K562 (cell line): ENCODE data around the gene ACO2. TPM values are rescaled to one million over a fixed set of nuclear protein-coding genes. Genes with fewer than 3 reads are reported as not detected.
A peak's percentile ranks its signal among the peaks of the same experiment; 100 is the strongest.

Source experiments
- ATAC-seq: fragments of 200-7000 bp; cut with Tn5 transposase; 3 replicates; pipeline ENCODE4 v1.9.1; 2020; ENCODE audit warnings: moderate library complexity
- BruUV-seq: library from RNA; stranded (reverse); fragments of 400-500 nt; replicated peaks from 2 replicates; lab custom pipeline; 2021; lab: Mats Ljungman, UMichigan
- CTCF ChIA-PET: fragments of 300-600 bp; formaldehyde crosslinking; extraction: SDS; loops from one replicate; lab custom pipeline; 2021; ENCODE audit warnings: low intra/inter-chr PET ratio; lab: Yijun Ruan, JAX
- POLR2A ChIA-PET: fragments of 300-600, 350-650 bp; sonication (Branson Sonifier 250); formaldehyde crosslinking; extraction: SDS; loops from one replicate; lab custom pipeline; 2021; ENCODE audit warnings: antibody characterized with exemption, inconsistent platforms; lab: Yijun Ruan, JAX
- DNase-seq, 4 experiments: peaks; one replicate each; pipeline versions ENCODE4 v3.0.0 to v3.0.0-alpha.2; 2011 to 2018; ENCODE audit warnings: low spot score in 3 of 4, mixed read lengths in 3 of 4; ENCODE audit errors: extremely low read depth in 1 of 4
- FAIRE-seq: peaks from 2 replicates; lab custom pipeline; 2011; peaks lifted over from hg19 to GRCh38; lab: Jason Lieb, UNC
- H2AFZ ChIP-seq: 2 replicates; pipeline ENCODE4 v1.6.0; 2011; ENCODE audit warnings: low read depth, low read length, control low read depth, inconsistent platforms
- H3K27ac ChIP-seq: fragments of 200-600 bp; 3 replicates; pipeline ENCODE4 v1.8.0; 2011; ENCODE audit warnings: low read depth, mild to moderate bottlenecking, control low read depth, inconsistent platforms, low read length, moderate library complexity, mixed read lengths; ENCODE audit errors: extremely low read depth
- H3K27me3 ChIP-seq, 2 experiments: fragments of 300-600 bp in 1 of 2; 2 replicates in 1 of 2; 3 replicates in 1 of 2; pipeline versions ENCODE4 v1.6.0 to v1.8.0; 2011; ENCODE audit warnings: inconsistent platforms in 2 of 2, low read length in 2 of 2, mild to moderate bottlenecking in 1 of 2, mixed read lengths in 1 of 2, moderate library complexity in 1 of 2; ENCODE audit not compliant: control insufficient read depth in 2 of 2, insufficient read depth in 2 of 2
- H3K36me3 ChIP-seq: fragments of 300-600 bp; 3 replicates; pipeline ENCODE4 v1.8.0; 2011; ENCODE audit warnings: mild to moderate bottlenecking, low read length, inconsistent platforms; ENCODE audit not compliant: control insufficient read depth, insufficient read depth
- H3K4me1 ChIP-seq, 2 experiments: fragments of 200-600 bp in 1 of 2; replicated peaks in 1 of 2; 2 replicates in 1 of 2; 3 replicates in 1 of 2; pipeline versions ENCODE4 v1.5.1 to v1.8.0; 2011; ENCODE audit warnings: inconsistent platforms in 2 of 2, low read length in 2 of 2, mild to moderate bottlenecking in 1 of 2, mixed read lengths in 1 of 2, moderate library complexity in 1 of 2; ENCODE audit not compliant: control insufficient read depth in 2 of 2, insufficient read depth in 2 of 2
- H3K4me2 ChIP-seq: 2 replicates; pipeline ENCODE4 v1.6.1; 2011; ENCODE audit warnings: low read length, control low read depth, inconsistent platforms, mixed read lengths; ENCODE audit not compliant: insufficient read depth
- H3K4me3 ChIP-seq: fragments of 200-600 bp; sonication (generic), shearing (Covaris generic); 2 replicates; pipeline ENCODE4 v1.5.1; 2016; ENCODE audit warnings: control low read depth, inconsistent platforms
- H3K79me2 ChIP-seq: fragments of 200-600 bp; 3 replicates; pipeline ENCODE4 v1.8.0; 2011; ENCODE audit warnings: low read length, inconsistent platforms; ENCODE audit not compliant: control insufficient read depth, insufficient read depth
- H3K9ac ChIP-seq, 2 experiments: 2 replicates each; pipeline versions ENCODE4 v1.6.0 to v1.6.1; 2011; ENCODE audit warnings: low read depth in 2 of 2, low read length in 2 of 2, control low read depth in 1 of 2, inconsistent platforms in 1 of 2, mild to moderate bottlenecking in 1 of 2, mixed read lengths in 1 of 2; ENCODE audit not compliant: insufficient read depth in 1 of 2
- H3K9me1 ChIP-seq: one replicate; pipeline ENCODE4 v1.6.0; 2011; ENCODE audit warnings: inconsistent platforms, mild to moderate bottlenecking, low read length, moderate library complexity; ENCODE audit not compliant: control insufficient read depth, insufficient read depth
- H3K9me3 ChIP-seq: replicated peaks from 2 replicates; pipeline ENCODE4 v1.5.1; 2011; ENCODE audit warnings: low read depth, low read length, inconsistent platforms; ENCODE audit not compliant: control insufficient read depth, insufficient read depth
- H4K20me1 ChIP-seq: replicated peaks from 2 replicates; pipeline ENCODE4 v1.6.1; 2011; ENCODE audit warnings: low read length, inconsistent platforms, mixed read lengths; ENCODE audit not compliant: control insufficient read depth, insufficient read depth
- GATA2 ChIP-seq: sonication (generic); formaldehyde crosslinking; IDR thresholded peaks from 2 replicates; pipeline ENCODE4 v1.4.0; 2020; ENCODE audit warnings: mild to moderate bottlenecking, missing genetic modification reagents
- HNRNPUL1 ChIP-seq: fragments of 200-400 bp; formaldehyde crosslinking; IDR thresholded peaks from 2 replicates; pipeline ENCODE4 v1.6.1; 2017; ENCODE audit warnings: low read length
- MCM5 ChIP-seq: fragments of 450-650 bp; IDR thresholded peaks from 2 replicates; pipeline ENCODE4 v1.6.1; 2016; ENCODE audit warnings: low read depth
- NELFE ChIP-seq: IDR thresholded peaks from 2 replicates; pipeline ENCODE4 v1.6.1; 2011; ENCODE audit warnings: mild to moderate bottlenecking; ENCODE audit not compliant: insufficient read depth, insufficient read length
- NR3C1 ChIP-seq: sonication (generic); formaldehyde crosslinking; IDR thresholded peaks from 2 replicates; pipeline ENCODE4 v1.8.1; 2022; ENCODE audit warnings: missing genetic modification reagents
- SFPQ ChIP-seq: fragments of 200-400 bp; formaldehyde crosslinking; IDR thresholded peaks from 2 replicates; pipeline ENCODE4 v1.6.1; 2017; ENCODE audit warnings: mild to moderate bottlenecking, low read depth, low read length, moderate library complexity
- ZNF436 ChIP-seq: fragments of 250-450, 450-650 bp; sonication (Bioruptor Pico); formaldehyde crosslinking; IDR thresholded peaks from 2 replicates; pipeline ENCODE4 v1.7.0; 2020; ENCODE audit warnings: mild to moderate bottlenecking
- WGBS: fragments of 100-300 bp; shearing (Covaris generic); methylation state at CpG from one replicate; pipeline ENCODE4 v1.1.6; 2016; ENCODE audit warnings: low coverage, mixed read lengths; ENCODE audit not compliant: insufficient coverage; ENCODE audit errors: missing lambda C conversion rate; 5-methylcytosine and 5-hydroxymethylcytosine counted together
- in situ Hi-C: fragments of 300-500 bp; cut with MboI; formaldehyde crosslinking; loops from 4 replicates; pipeline ENCODE4 v1.15.0; 2018; ENCODE audit warnings: inconsistent platforms, mixed read lengths
- intact Hi-C: fragments of 100-400 bp; cut with micrococcal nuclease; formaldehyde crosslinking; loops from 2 replicates; pipeline ENCODE4 v1.14.2; 2022
- polyA plus RNA-seq, 8 experiments: library from polyadenylated mRNA; depleted of rRNA in 4 of 8; stranded (reverse) in 5 of 8; unstranded in 3 of 8; fragments of >200 nt; fragmentation: Nextera tagmentation in 2 of 8; fragmentation: Illumina TruSeq in 1 of 8; extraction: Ambion mirVana in 2 of 8; extraction: Trizol in 1 of 8; gene quantifications; 2 replicates each; pipeline versions ENCODE4 v1.2.1 to v1.2.3, GENCODE V29; 2011 to 2014; ENCODE audit warnings: inconsistent platforms in 1 of 8, missing spikeins in 1 of 8
- total RNA-seq, 7 experiments: library from RNA; depleted of rRNA in 6 of 7; stranded (reverse); fragments of >200 nt in 6 of 7; fragmentation: Illumina TruSeq in 2 of 7; extraction: Trizol in 2 of 7; gene quantifications; 2 replicates each; pipeline versions ENCODE4 v1.2.1 to v1.2.3, GENCODE V29; 2011 to 2021; ENCODE audit warnings: low replicate concordance in 1 of 7

ACO2 gene
- total and polyA plus RNA-seq, 9 of the 15 experiments (the other 6 are each of a cell fraction or from before 2014, with no cell fraction given): 16.2 to 119 (median 43.2) TPM

GRCh38 chr22:41435560-41435959 lies 33.4 kb upstream of the ACO2 start:
- H3K79me2 ChIP-seq: peaks cover 17% of the 10 kb centered on the region
- FAIRE-seq (no peak), DNase-seq (peak in 1 of 4 experiments; percentile 9), ATAC-seq (no peak; the same call in 2 of the 3 replicates)
- H3K9me1 ChIP-seq: no peaks in the 10 kb centered on the region
- ChIA-PET CTCF (no interaction called here), POLR2A (interaction anchor here (1.0 to 1.2 kb wide), 3 partner anchors 8 to 11 kb away, joined by 3 to 4 read pairs (median 3); partner anchors contain the start of gene TOB2)
- no peaks in the 10 kb centered on the region; the same call in 1 of the 2 replicates for H4K20me1 ChIP-seq
- no peak overlapping the region for H3K4me3 ChIP-seq
- H3K36me3 ChIP-seq: peaks cover 45% of the 10 kb centered on the region; the same call in 2 of the 3 replicates
- H2AFZ ChIP-seq: no peak overlapping the region
- no peaks in the 10 kb centered on the region for H3K27me3 ChIP-seq
- no peak for TF ChIP-seq GATA2 (CRISPR knock-in tag)
- no peak for TF ChIP-seq NR3C1
- no peak for TF ChIP-seq ZNF436
- TF ChIP-seq SFPQ: no peak
- no peak for TF ChIP-seq MCM5
- no peak for TF ChIP-seq HNRNPUL1
- TF ChIP-seq NELFE: no peak
- in situ Hi-C loops (no loop called here), intact Hi-C loops (no loop called here)
- BruUV-seq: no TSS peak
- H3K27ac ChIP-seq: no peak overlapping the region
- no peaks in the 10 kb centered on the region for H3K9me3 ChIP-seq
- peaks cover 0 to 8% of the 10 kb centered on the region in 2 experiments; a peak in 2 of 5 replicates for H3K4me1 ChIP-seq
- no peak overlapping the region for H3K4me2 ChIP-seq
- H3K9ac ChIP-seq: peak overlapping the region in 1 of 2 experiments; percentile 69; a peak in 1 of 4 replicates
- 81% methylated on average over 4 of the region's 4 CpGs for WGBS
